ENCODE measurements around the gene RAB3A. TPM values are rescaled to one million over a fixed set of nuclear protein-coding genes. Genes with fewer than 3 reads are reported as not detected.

The RAB3A gene
- total and polyA plus RNA-seq, 2 donors (not counting 3 experiments of a cell fraction or from before 2014, with no cell fraction given): 0.88 to 0.90 TPM

DNA sequence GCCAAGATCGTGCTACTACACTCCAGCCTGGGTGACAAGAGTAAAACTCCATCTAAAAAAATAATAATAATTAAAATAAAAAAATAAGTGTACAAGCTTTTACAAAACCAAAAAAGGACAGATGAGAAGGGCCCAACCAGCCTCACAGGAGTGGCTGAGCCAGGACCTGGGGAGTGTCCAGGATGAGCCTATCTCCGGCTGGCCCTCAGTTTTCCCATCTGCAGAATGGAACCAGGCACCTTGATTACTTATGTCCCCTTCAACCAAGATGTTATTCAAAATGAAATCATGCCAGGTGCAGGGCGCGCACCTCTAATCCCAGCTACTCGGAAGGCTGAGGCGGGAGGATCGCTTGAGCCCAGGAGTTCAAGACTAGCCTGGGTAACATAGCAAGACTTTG is 39.8 kb downstream of the RAB3A start:
- intact Hi-C loops (cut with micrococcal nuclease) (no loop called here), dilution Hi-C loops (cut with MboI; ENCODE audit: extremely low pct_ligation_motif_present, low sequenced_read_pairs) (no loop called here)
- H3K4me3 ChIP-seq (replicated peaks in 1 of 3; ENCODE audit: insufficient read depth in 1 of 3, low read depth in 1 of 3, low read length in 3 of 3): no peak overlapping the region
- H3K9me1 ChIP-seq (replicated peaks; ENCODE audit: control insufficient read depth, extremely low read depth, insufficient read depth, low read length): no peaks in the 10 kb centered on the region
- peaks cover 8 to 43% of the 10 kb centered on the region in 2 experiments for H3K36me3 ChIP-seq (ENCODE audit: control insufficient read depth in 2 of 2, extremely low read depth in 1 of 2, insufficient read depth in 2 of 2, low read length in 2 of 2)
- H3K27me3 ChIP-seq (ENCODE audit: control insufficient read depth in 2 of 2, insufficient read depth in 2 of 2, low read length in 2 of 2): no peaks in the 10 kb centered on the region
- H3K4me1 ChIP-seq (ENCODE audit: control insufficient read depth, extremely low read depth, insufficient read depth, low read length): peaks cover 5% of the 10 kb centered on the region
- H3K9ac ChIP-seq (replicated peaks; ENCODE audit: extremely low read depth, insufficient read depth, low read length): no peak overlapping the region
- H4K20me1 ChIP-seq (replicated peaks; ENCODE audit: control insufficient read depth, extremely low read depth, insufficient read depth, low read length): no peaks in the 10 kb centered on the region
- CTCF ChIA-PET: interaction anchor here (0.8 to 6.0 kb wide), 3 partner anchors 10 to 88 kb away, joined by 3 to 138 read pairs (median 3); partner anchors contain the start of gene IFI30
- POLR2A ChIA-PET: no interaction called here
- DNase-seq (ENCODE audit: low read depth, low spot score) (no peak), FAIRE-seq (no peak)
- TF ChIP-seq, protein P1, sequence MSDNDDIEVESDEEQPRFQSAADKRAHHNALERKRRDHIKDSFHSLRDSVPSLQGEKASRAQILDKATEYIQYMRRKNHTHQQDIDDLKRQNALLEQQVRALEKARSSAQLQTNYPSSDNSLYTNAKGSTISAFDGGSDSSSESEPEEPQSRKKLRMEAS (IDR thresholded peaks at IDR 0.05; ENCODE audit: insufficient read depth, insufficient read length): no peak
- no peak for TF ChIP-seq POLR2AphosphoS5 (IDR thresholded peaks at IDR 0.05; ENCODE audit: insufficient read depth, low read depth, low read length)
- no peak for TF ChIP-seq CTCF (IDR thresholded peaks at IDR 0.05; ENCODE audit: extremely low read depth in 1 of 2, insufficient read depth in 1 of 2, low read depth in 1 of 2, low read length in 2 of 2)
- TF ChIP-seq POLR2A (IDR thresholded peaks at IDR 0.05; ENCODE audit: low read depth, low read length): no peak
- no peak for TF ChIP-seq FOS (IDR thresholded peaks at IDR 0.05; ENCODE audit: borderline replicate concordance, insufficient read depth, low read length)
- TF ChIP-seq GATA2 (IDR thresholded peaks at IDR 0.05; ENCODE audit: insufficient read depth, insufficient read length, low read depth, low read length): no peak
- TF ChIP-seq JUN (IDR thresholded peaks at IDR 0.05; ENCODE audit: borderline replicate concordance, insufficient read depth, insufficient read length, low read depth): no peak
- TF ChIP-seq MYC (IDR thresholded peaks at IDR 0.05; ENCODE audit: low read depth, low read length): no peak
- no peak for TF ChIP-seq EZH2 (IDR thresholded peaks at IDR 0.05; ENCODE audit: borderline replicate concordance, low read depth, low read length, severe bottlenecking)
- no TSS peak for BruUV-seq (replicated peaks)
- H3K79me2 ChIP-seq (ENCODE audit: control insufficient read depth, insufficient read depth, low read length): no peaks in the 10 kb centered on the region
- H3K9me3 ChIP-seq (replicated peaks; ENCODE audit: control insufficient read depth, insufficient read depth, low read length): no peaks in the 10 kb centered on the region
- no peak overlapping the region for H3K4me2 ChIP-seq (ENCODE audit: insufficient read depth, low read length)
- H2AFZ ChIP-seq (ENCODE audit: low read depth, low read length): no peak overlapping the region
- H3K27ac ChIP-seq (ENCODE audit: insufficient read depth, low read depth, low read length): no peak overlapping the region
